Measurements from ENCODE around the gene GZMM. TPM values are rescaled to one million over a fixed set of nuclear protein-coding genes. Genes with fewer than 3 reads are reported as not detected.
A peak's percentile ranks its signal among the peaks of the same experiment; 100 is the strongest.

The GZMM gene
- total RNA-seq, 4 donors from 2014 or later = 0.78 to 1.9 TPM; not detected in 2

GRCh38 chr19:524062-524674 lies 19.7 kb upstream of the GZMM start:
- no peak for DNase-seq
- intact Hi-C loops (cut with DNase I) = no loop called here
- WGBS, 2 donors = 62 to 77% methylated on average over 22 to 23 of the region's 29 CpGs

DNA sequence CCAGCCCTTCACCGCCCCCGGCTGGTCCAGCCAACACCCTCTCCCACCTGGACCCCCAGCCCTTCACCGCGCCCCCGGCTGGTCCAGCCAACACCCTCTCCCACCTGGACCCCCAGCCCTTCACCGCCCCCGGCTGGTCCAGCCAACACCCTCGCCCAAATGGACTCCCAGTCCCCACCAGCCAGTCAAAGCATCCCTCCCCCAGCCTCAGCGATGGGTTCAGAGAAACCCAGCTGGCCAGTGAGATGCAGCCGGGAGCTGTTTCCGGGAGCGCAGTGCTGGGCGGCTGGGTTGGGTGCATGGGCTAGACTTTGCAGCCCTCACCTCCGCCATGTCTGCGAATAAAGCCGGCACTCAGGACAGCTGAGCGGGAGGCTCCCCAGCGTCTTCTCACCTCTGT lies 18.8 kb upstream of the GZMM start:
- TF ChIP-seq, protein P1, sequence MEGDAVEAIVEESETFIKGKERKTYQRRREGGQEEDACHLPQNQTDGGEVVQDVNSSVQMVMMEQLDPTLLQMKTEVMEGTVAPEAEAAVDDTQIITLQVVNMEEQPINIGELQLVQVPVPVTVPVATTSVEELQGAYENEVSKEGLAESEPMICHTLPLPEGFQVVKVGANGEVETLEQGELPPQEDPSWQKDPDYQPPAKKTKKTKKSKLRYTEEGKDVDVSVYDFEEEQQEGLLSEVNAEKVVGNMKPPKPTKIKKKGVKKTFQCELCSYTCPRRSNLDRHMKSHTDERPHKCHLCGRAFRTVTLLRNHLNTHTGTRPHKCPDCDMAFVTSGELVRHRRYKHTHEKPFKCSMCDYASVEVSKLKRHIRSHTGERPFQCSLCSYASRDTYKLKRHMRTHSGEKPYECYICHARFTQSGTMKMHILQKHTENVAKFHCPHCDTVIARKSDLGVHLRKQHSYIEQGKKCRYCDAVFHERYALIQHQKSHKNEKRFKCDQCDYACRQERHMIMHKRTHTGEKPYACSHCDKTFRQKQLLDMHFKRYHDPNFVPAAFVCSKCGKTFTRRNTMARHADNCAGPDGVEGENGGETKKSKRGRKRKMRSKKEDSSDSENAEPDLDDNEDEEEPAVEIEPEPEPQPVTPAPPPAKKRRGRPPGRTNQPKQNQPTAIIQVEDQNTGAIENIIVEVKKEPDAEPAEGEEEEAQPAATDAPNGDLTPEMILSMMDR (IDR thresholded peaks at IDR 0.05) = no peak
- TF ChIP-seq POLR2A (IDR thresholded peaks at IDR 0.05) = no peak
- Histone ChIP-seq H3K36me3 (no peaks in the 10 kb centered on the region), H3K4me3 (replicated peaks in 1 of 3) (no peak overlapping the region), H3K27me3 (no peaks in the 10 kb centered on the region), H3K27ac (no peak overlapping the region), H3K4me1 (no peaks in the 10 kb centered on the region), H3K9me3 (no peaks in the 10 kb centered on the region)
- no peak for DNase-seq
- WGBS, 2 donors = 70 to 77% methylated on average over 5 to 10 of the region's 18 CpGs
- intact Hi-C loops (cut with DNase I) = no loop called here

More at GRCh38 chr19:524062-524674, 19.7 kb upstream of the GZMM start:
- Histone ChIP-seq H3K27me3 (no peaks in the 10 kb centered on the region), H3K27ac (no peak overlapping the region), H3K4me3 (replicated peaks in 1 of 3) (no peak overlapping the region), H3K36me3 (no peaks in the 10 kb centered on the region), H3K9me3 (no peaks in the 10 kb centered on the region), H3K4me1 (no peaks in the 10 kb centered on the region)
- TF ChIP-seq, protein P1 (IDR thresholded peaks at IDR 0.05) = no peak
- TF ChIP-seq POLR2A (IDR thresholded peaks at IDR 0.05) = no peak

GRCh38 chr19:525857-526419 lies 17.9 kb upstream of the GZMM start:
- WGBS, 2 donors = 46 to 51% methylated on average over 13 of the region's 13 CpGs
- no peak overlapping the region for H3K4me3 ChIP-seq (replicated peaks in 1 of 3)
- H3K36me3 ChIP-seq = no peaks in the 10 kb centered on the region
- H3K27ac ChIP-seq = no peak overlapping the region
- peaks cover 3 to 6% of the 10 kb centered on the region in 2 donors for H3K4me1 ChIP-seq
- TF ChIP-seq POLR2A (IDR thresholded peaks at IDR 0.05) = no peak
- TF ChIP-seq, protein P1 (IDR thresholded peaks at IDR 0.05) = no peak
- intact Hi-C loops (cut with DNase I) = no loop called here
- no peak for DNase-seq
- H3K27me3 ChIP-seq = no peaks in the 10 kb centered on the region
- no peaks in the 10 kb centered on the region for H3K9me3 ChIP-seq

GRCh38 chr19:530134-531008 lies 13.5 kb upstream of the GZMM start:
- intact Hi-C loops (cut with DNase I) = no loop called here
- no peak for DNase-seq
- Histone ChIP-seq H3K36me3 (no peaks in the 10 kb centered on the region), H3K9me3 (no peaks in the 10 kb centered on the region), H3K4me3 (replicated peaks in 1 of 3) (peak overlapping the region in 2 of 3 donors; percentile 60 to 95), H3K4me1 (peaks cover 22 to 27% of the 10 kb centered on the region in 2 donors), H3K27me3 (no peaks in the 10 kb centered on the region), H3K27ac (peak overlapping the region in 2 of 3 donors; percentile 87 to 97)
- 59 to 62% methylated on average over 26 to 28 of the region's 38 CpGs for WGBS, 2 donors
- TF ChIP-seq, protein P1 (IDR thresholded peaks at IDR 0.05) = no peak
- TF ChIP-seq POLR2A (IDR thresholded peaks at IDR 0.05) = no peak

Data from thyroid gland (tissue), 4 donors.